HG03135 (cell line): ENCODE measurements around the gene GABRB3.

Source experiments
- ATAC-seq: cut with Tn5 transposase; IDR thresholded peaks from one replicate; pipeline ENCODE4 v1.9.1; 2021; ENCODE audit warnings: mild to moderate bottlenecking, moderate library complexity; ENCODE audit not compliant: unreplicated experiment

Gene GABRB3

DNA sequence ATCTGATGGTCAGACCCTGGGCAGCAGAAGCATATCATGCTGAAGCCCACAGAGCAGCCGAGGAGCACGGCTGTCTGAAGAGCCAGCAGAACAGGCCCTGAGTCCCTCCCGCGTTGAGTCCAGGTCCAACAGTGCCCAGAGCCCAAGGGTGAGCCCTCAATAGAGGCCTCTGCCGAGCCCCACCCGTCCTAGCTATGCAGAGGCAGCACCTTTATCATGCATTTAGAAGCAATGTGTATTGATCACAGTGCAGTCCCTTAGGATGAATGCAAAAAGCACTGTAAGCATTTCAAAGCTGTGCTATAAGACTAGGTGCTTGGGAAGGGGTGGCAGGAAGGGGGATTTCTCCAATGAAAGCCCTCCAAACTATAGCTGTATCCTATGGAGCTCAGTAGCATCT lies 208.5 kb downstream of the GABRB3 start:
- ATAC-seq = no peak

DNA sequence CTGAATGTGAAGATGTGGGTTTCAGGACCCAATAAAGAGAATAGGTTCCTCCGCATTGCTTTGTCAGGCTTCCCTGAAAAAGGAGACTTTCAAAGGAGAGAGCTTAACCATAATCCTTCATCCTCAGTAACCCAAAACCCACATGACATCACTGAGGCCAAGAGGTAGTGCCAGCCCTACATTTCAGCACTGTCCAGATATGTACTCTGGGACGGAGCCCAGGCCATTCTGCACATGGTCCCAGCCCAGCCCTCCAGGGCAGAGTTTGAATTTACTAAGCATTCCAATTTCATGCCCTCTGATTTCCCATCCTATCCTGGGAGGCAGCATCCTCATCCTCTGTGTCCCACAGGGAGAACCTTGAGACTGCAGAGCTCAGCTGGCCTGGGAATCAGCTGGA lies 210.5 kb downstream of the GABRB3 start:
- ATAC-seq = no peak

DNA sequence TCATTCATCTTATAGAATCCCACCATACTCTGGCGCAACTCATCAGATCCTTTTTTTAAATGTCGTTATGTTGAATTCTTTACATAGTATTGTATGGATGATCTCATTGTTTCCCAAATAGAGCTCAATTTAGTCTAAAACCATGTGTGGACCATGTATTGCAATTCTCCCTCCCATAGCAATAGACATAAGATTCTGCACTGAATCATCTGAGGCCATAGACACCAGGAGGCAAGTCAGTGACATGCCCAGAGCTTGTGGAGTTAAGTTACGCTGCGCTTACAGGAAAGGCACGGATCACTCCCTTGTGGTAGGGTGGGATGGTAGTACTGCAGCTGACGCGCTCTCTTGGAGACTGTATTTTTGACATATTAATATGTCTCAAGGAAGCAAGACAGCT lies 211.0 kb downstream of the GABRB3 start:
- ATAC-seq = no peak

DNA sequence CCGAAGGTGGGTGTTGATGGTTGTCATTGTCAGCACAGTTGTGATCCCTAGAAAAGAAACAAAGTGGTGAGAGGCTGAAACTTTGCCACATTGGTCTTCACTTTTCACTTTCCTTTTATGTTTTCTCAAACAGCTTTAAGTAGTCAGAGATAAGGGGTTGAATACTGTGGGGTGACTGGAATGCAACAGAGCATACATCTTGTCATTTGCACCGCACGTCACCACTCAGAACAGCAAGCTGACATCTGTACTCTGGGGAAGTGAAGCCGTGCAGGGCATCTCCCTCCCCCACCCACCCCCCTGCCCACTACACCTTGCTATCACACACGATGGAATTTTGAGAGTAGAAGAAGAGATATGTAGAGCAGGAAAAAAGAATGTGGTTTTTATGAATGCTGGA lies 211.7 kb downstream of the GABRB3 start:
- no peak for ATAC-seq

DNA sequence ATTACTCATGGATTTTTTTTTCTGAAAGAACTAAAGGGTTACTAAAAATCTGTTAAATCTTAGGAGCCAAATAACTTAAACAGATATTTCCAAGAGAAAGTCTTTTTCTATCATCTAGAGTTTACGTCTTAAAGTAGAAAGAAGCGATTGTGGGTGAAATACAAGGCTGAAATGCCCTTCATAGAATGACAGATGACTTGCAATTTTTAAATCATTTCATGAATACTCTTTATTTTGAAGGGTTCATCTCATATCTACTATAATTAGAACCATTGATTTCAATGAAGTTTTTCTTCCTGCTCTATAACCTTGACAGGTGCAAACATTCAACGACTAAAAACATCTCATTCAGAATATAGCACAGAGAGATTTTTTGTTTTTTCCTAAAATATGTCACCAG lies 217.0 kb downstream of the GABRB3 start:
- ATAC-seq = no peak

DNA sequence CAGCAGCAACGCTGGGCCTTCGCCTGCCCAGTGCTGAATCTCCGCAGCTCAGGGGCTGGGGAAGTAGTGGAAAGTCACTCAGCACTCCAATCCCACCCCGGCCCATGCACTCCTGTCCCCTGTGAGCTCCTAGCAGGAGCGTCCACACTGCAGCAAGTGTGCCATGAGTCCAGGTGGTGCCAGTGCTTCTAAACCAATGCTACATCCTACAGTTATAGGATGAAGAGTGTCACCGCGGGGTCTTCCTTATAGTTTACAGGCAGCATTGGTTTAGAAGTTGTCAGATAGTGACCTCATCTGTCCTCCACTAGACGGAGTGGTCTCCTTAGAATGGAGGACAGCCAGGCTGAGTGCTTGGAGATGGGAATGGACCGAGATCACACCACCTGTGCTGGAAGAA lies 221.4 kb downstream of the GABRB3 start:
- no peak for ATAC-seq

DNA sequence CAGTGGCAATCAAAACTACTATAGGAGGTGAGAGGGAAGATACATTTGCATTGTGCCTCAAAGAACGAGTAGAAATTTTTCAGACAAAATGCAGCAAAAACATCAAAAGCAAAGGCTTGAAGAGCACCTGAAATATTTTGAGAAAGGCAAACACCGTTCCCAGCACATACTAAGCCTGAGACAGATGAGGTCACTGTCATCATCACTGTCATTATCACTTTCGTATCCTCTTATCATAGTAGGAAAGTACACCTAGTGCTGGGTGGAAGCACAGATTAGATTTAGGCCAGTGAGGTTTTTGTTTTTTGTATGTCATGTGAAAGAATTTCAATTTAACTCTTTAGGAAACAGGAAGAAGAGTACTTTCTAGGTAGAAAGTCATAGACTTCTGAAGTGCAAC lies 222.0 kb downstream of the GABRB3 start:
- no peak for ATAC-seq

DNA sequence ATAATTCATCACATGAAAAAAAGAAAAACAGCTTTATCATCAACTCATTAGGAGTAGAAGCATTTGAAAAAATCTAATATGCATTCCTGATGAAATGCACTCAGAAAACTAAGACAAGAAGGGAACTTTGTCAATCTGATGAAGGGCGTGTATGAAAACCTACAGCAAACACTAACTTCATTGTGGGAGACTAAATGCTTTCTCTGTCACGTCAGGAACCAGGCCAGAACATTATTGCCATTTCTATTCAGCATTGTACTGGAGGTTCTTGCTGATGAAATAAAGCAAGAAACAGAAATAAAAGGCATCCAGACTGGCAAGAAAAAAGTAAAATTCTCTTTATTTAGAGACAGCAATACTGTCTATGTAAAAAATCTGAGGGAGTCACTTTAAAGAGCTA lies 235.2 kb downstream of the GABRB3 start:
- no peak for ATAC-seq

DNA sequence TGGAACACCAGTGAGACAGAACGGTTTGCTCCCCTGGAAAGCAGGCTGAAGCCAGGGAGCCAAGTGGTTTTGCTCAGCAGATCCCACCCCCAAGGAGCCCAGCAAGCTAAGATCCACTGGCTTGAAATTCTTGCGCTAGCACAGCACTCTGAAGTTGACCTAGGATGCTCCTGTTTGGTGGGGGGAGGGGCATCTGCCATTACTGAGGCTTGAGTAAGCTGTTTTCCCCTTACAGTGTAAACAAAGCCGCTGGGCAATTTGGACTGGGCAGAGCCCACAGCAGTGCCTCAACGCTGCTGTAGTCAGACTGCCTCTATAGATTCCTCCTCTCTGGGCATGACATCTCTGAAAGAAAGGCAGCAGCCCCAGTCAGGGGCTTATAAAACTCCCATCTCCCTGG lies 241.4 kb downstream of the GABRB3 start:
- ATAC-seq = no peak

DNA sequence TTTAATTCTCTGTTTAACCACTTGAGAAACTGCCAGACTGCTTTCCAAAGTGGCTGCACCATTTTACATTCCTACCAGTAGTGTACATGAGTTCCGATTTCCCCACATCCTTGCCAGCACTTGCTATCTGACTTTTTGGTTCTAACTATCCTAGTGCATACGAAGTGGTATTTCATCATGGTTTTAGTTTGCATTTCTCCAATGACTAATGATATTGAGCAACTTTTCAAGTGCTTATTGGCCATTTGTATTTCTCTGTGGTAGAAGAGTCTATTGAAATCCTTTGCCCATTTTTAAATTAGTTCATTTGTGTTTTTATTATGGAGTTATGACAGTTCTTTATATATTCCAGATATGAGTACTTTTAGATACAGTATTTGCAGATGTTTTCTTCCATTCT lies 247.8 kb downstream of the GABRB3 start:
- no peak for ATAC-seq

DNA sequence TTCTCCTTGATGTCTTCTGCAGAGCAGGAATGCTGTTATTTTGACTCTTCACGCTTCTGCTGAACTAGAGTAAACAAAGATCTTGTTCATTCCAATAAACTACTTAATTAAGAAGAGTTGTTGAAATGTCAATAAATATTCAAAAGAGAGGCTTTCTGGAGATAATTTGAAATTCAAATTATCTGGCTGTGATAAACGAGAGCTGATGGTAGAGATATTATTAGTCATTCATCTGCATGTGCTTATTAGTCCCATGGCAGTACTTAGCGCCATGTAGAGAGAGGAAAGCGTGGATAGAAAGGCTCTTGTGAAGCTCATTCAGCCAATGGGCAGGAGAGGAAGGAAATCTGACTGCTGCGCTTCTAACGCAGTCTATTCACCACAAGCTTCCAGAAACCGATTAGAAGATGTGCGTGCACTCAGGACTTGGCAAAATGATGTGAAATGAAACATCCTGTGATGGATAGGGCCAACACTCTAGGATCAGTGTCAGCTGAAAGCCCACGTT lies 251.1 kb downstream of the GABRB3 start:
- no peak for ATAC-seq

DNA sequence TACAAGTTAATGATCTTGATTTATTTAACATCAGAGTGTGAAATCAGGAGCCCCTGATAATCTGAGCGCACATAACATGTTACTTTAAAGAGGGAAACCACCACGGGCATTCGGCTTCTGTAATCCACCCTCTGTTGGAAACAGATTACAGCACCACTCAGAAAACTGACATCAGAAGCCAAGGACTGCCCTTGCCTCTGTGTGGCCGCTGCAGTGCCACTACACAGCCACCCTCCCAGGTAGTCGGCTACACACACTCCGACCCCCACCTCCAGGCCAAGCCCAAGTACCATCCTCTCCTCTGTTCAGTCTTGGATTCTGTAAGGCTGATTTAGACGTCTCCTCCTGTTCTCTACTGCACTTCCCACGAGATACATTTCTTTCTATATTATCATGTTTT lies 251.7 kb downstream of the GABRB3 start:
- ATAC-seq = no peak

DNA sequence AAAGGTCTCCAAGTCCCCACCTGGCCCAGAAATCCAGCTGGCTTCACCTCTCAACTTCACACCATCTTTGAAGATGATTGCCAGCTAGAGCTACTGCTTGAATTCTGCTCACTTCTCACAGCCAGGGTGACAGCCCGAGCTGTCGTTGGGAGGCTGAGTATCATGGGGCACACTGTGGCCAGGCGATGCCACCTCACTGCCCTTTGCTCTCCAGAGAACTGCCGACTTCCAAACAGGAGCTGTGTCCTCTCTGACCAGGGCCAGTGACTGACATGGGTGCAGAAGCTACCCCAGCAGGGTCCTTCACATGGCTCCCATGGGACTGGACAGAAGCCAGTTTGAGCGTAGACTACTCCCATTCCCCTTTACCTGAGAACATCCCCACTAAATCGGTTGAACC lies 254.0 kb downstream of the GABRB3 start:
- no peak for ATAC-seq

DNA sequence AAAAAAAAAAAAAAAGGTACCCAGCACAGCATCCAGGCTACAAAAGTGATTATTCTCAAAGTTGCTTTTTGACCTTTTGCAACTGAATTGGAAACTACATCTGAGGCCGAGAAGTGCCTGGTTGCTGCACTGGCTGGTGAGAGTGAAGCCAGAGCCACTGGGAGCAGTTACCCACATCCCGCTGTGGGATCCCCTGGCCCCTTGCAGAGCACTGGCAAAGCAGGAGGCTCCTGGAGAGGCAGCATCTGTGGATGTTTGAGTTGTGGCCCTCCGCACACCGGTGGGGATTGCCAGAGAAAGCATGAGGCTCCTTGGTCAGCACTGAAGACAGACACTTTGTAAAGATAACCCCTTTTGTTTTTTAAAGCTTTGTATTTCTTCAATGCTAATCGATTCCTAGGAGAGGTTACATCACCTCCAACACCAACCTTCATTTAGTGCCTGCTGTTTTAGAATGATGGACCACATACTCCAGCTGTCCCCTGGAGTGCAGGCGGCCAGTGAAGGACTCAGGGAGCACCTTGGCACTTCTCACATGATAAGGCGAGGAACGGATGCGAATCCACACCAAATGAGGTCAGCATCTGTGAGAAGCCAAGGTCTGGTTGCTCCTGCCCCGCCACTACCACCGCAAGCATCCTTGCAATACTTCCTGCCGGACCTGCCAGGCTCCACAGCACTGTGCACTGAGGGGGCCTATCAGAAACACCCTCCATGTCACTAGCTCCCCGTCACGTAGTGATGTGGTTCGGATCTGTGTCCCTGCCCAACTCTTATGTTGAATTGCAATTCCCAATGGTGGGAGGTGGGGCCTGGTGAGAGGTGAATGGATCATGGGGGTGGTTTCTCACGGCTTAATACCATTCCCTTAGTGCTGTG lies 256.5 kb downstream of the GABRB3 start:
- no peak for ATAC-seq

DNA sequence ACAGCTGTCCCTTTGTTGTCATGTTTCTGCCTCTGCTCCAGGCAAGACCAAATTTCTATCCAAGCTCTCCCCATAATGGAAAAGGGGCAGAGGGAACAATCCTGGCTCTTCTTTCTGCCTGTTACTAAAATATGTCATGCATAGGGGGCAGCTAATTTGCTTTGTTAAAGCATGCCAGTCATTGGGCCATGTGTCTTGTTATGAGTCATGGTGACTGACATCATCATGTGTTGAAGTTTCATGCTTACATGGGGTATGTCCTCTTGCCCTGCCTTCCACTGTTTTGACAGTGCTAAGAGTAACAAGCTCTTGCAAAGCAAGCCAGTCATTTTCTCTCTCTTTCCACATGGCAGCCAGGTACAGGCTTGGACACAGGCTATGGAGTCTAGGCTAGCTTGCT lies 268.9 kb downstream of the GABRB3 start:
- ATAC-seq = no peak
